B cell (primary cell): Measurements from ENCODE around the gene PLA2G4E. TPM values are rescaled to one million over a fixed set of nuclear protein-coding genes. Genes with fewer than 3 reads are reported as not detected.

Experiments used
- ATAC-seq: fragments of 200-7000 bp; cut with Tn5 transposase; one replicate; pipeline ENCODE4 v1.10.0; 2021; ENCODE audit warnings: low read depth, mild to moderate bottlenecking, moderate number of reproducible peaks, moderate library complexity
- CTCF ChIA-PET: fragments of 350-600 bp; sonication (Branson Sonifier 250); formaldehyde crosslinking; loops from one replicate; lab custom pipeline; 2021; ENCODE audit warnings: antibody characterized with exemption, inconsistent platforms; lab: Charles Lee
- POLR2A ChIA-PET: fragments of 350-600 bp; sonication (Branson Sonifier 250); formaldehyde crosslinking; loops from one replicate; lab custom pipeline; 2021; ENCODE audit warnings: antibody characterized with exemption; lab: Charles Lee
- DNase-seq: peaks from one replicate; pipeline ENCODE4 v3.0.0; 2013
- H2AFZ ChIP-seq: 2 replicates; pipeline ENCODE4 v1.6.1; 2012; ENCODE audit warnings: mild to moderate bottlenecking, low read depth, low read length; ENCODE audit not compliant: insufficient read depth, poor library complexity, severe bottlenecking
- H3K27ac ChIP-seq, 2 donors: 1 replicate in 1 of 2; 2 replicates in 1 of 2; pipeline ENCODE4 v1.5.1; 2012 to 2013; ENCODE audit warnings: low read length in 2 of 2, mild to moderate bottlenecking in 2 of 2, moderate library complexity in 1 of 2
- H3K27me3 ChIP-seq, 4 experiments: fragments of 200-600 bp in 1 of 4; sonication (generic) in 1 of 4; replicated peaks in 1 of 4; 1 replicate in 2 of 4; 2 replicates in 2 of 4; pipeline versions ENCODE4 v1.6.1 to v1.7.0; 2013 to 2016; ENCODE audit warnings: low read length in 3 of 4, mild to moderate bottlenecking in 2 of 4, mixed read lengths in 1 of 4, moderate library complexity in 1 of 4; ENCODE audit not compliant: insufficient read depth in 4 of 4, control insufficient read depth in 3 of 4; ENCODE audit errors: control extremely low read depth in 1 of 4
- H3K36me3 ChIP-seq, 2 experiments: replicated peaks in 1 of 2; 1 replicate in 1 of 2; 2 replicates in 1 of 2; pipeline versions ENCODE4 v1.6.1 to v1.7.1; 2013; ENCODE audit warnings: low read length in 1 of 2; ENCODE audit not compliant: insufficient read depth in 2 of 2, control insufficient read depth in 1 of 2; ENCODE audit errors: control extremely low read depth in 1 of 2, extremely low read depth in 1 of 2
- H3K4me1 ChIP-seq, 2 donors: fragments of 200-600 bp in 1 of 2; sonication (generic) in 1 of 2; 1 replicate in 1 of 2; 2 replicates in 1 of 2; pipeline versions ENCODE4 v1.5.1 to v1.6.1; 2013 to 2017; ENCODE audit warnings: low read length in 2 of 2; ENCODE audit not compliant: control insufficient read depth in 2 of 2, insufficient read depth in 2 of 2
- H3K4me2 ChIP-seq: replicated peaks from 2 replicates; pipeline ENCODE3; 2012; ENCODE audit warnings: mild to moderate bottlenecking, low read depth, low read length; ENCODE audit not compliant: poor library complexity, severe bottlenecking
- H3K4me3 ChIP-seq, 5 experiments: fragments of 200-600 bp in 1 of 5; sonication (generic) in 1 of 5; 1 replicate in 3 of 5; 2 replicates in 2 of 5; pipeline versions ENCODE4 v1.5.1 to v1.7.0; 2011 to 2016; ENCODE audit warnings: low read length in 4 of 5, mild to moderate bottlenecking in 4 of 5, low read depth in 2 of 5, control low read depth in 1 of 5, moderate library complexity in 1 of 5; ENCODE audit not compliant: insufficient read depth in 1 of 5; ENCODE audit errors: control extremely low read depth in 1 of 5, extremely low read depth in 1 of 5
- H3K79me2 ChIP-seq: fragments of 200-600 bp; sonication (generic); one replicate; pipeline ENCODE4 v1.6.0; 2016; ENCODE audit warnings: low read length; ENCODE audit not compliant: control insufficient read depth, insufficient read depth
- H3K9ac ChIP-seq: fragments of 200-600 bp; sonication (generic); 2 replicates; pipeline ENCODE4 v1.6.1; 2017; ENCODE audit warnings: mild to moderate bottlenecking, low read length, moderate library complexity
- H3K9me3 ChIP-seq, 3 donors: one replicate each; pipeline versions ENCODE4 v1.6.1 to v1.7.1; 2013; ENCODE audit warnings: low read length in 2 of 3; ENCODE audit not compliant: control insufficient read depth in 2 of 3, insufficient read depth in 1 of 3; ENCODE audit errors: control extremely low read depth in 1 of 3
- H4K20me1 ChIP-seq: 2 replicates; pipeline ENCODE4 v1.6.0; 2012; ENCODE audit warnings: mild to moderate bottlenecking, low read length; ENCODE audit not compliant: insufficient read depth, control insufficient read depth, poor library complexity, severe bottlenecking
- H3K27ac Mint-ChIP-seq: one replicate; pipeline ENCODE4 v1.8.0; 2021; ENCODE audit warnings: mixed read lengths
- H3K27me3 Mint-ChIP-seq: one replicate; pipeline ENCODE4 v1.8.0; 2021; ENCODE audit warnings: mixed read lengths
- H3K4me1 Mint-ChIP-seq: one replicate; pipeline ENCODE4 v1.8.0; 2021; ENCODE audit warnings: mixed read lengths
- H3K4me3 Mint-ChIP-seq: one replicate; pipeline ENCODE4 v1.8.0; 2021; ENCODE audit warnings: mixed read lengths
- H3K9me3 Mint-ChIP-seq: one replicate; pipeline ENCODE4 v1.8.0; 2022; ENCODE audit warnings: mixed read lengths; ENCODE audit not compliant: insufficient read depth
- CTCF ChIP-seq: fragments of 200-600 bp; IDR thresholded peaks from one replicate; pipeline ENCODE4 v1.8.0; 2022; ENCODE audit warnings: antibody characterized with exemption, mild to moderate bottlenecking
- EZH2 ChIP-seq: IDR thresholded peaks from 2 replicates; pipeline ENCODE4 v1.6.1; 2012; ENCODE audit warnings: borderline replicate concordance, low read depth, mild to moderate bottlenecking, moderate library complexity, low read length; ENCODE audit not compliant: insufficient read depth, poor library complexity, severe bottlenecking
- WGBS: methylation state at CpG from one replicate; pipeline ENCODE4 v1.1.5; 2013; ENCODE audit warnings: missing lambda C conversion rate; ENCODE audit not compliant: insufficient coverage; 5-methylcytosine and 5-hydroxymethylcytosine counted together
- intact Hi-C: fragments of 100-400 bp; cut with micrococcal nuclease; formaldehyde crosslinking; loops from one replicate; pipeline ENCODE4 v1.10.0; 2022
- polyA plus RNA-seq: library from polyadenylated mRNA; depleted of rRNA; stranded (reverse); fragments of >200 nt; gene quantifications from 2 replicates; pipeline ENCODE4 v1.2.3, GENCODE V29; 2012
- total RNA-seq, 2 donors: library from RNA; stranded (reverse); fragments of 120-200 nt in 1 of 2; gene quantifications; 1 replicate in 1 of 2; 2 replicates in 1 of 2; pipeline versions ENCODE4 v1.2.3 to v1.2.4, GENCODE V29; 2013 to 2022

PLA2G4E gene
- total and polyA plus RNA-seq, 2 donors (not counting 1 experiment from before 2014, with no cell fraction given): not detected

- no peaks in the 10 kb centered on the region for H3K9me3 ChIP-seq
- Mint-ChIP-seq H3K4me1 (no peaks in the 10 kb centered on the region), H3K27me3 (no peaks in the 10 kb centered on the region), H3K27ac (no peak overlapping the region), H3K9me3 (no peaks in the 10 kb centered on the region), H3K4me3 (no peak overlapping the region)
- peaks cover 3 to 27% of the 10 kb centered on the region in 2 experiments for H3K36me3 ChIP-seq
- peaks cover 32% of the 10 kb centered on the region for H3K79me2 ChIP-seq
- no peaks in the 10 kb centered on the region for H3K4me1 ChIP-seq
- H4K20me1 ChIP-seq: no peaks in the 10 kb centered on the region
- no peak overlapping the region for H3K4me2 ChIP-seq
- ATAC-seq (no peak), DNase-seq (no peak)
- no peak overlapping the region for H3K4me3 ChIP-seq
- CTCF ChIA-PET: interaction anchor here (1.8 kb wide), 1 partner anchor 41 kb away, joined by 5 read pairs; no protein-coding TSS in a partner anchor
- H3K27ac ChIP-seq: no peak overlapping the region
- POLR2A ChIA-PET: no interaction called here
- WGBS: 96% methylated on average over 3 of the region's 3 CpGs
- H3K27me3 ChIP-seq: no peaks in the 10 kb centered on the region
- H3K9ac ChIP-seq: no peak overlapping the region
- TF ChIP-seq EZH2: no peak
- no peak for TF ChIP-seq CTCF
- H2AFZ ChIP-seq: no peak overlapping the region
- intact Hi-C loops: no loop called here
These were observed 72.4 kb downstream of the PLA2G4E start for GRCh38 chr15:41948490-41948889.

- H3K27ac Mint-ChIP-seq: no peak overlapping the region
- H3K4me1 ChIP-seq: no peaks in the 10 kb centered on the region
- H3K4me3 ChIP-seq: no peak overlapping the region
- intact Hi-C loops: no loop called here
- POLR2A ChIA-PET: no interaction called here
- no peak overlapping the region for H2AFZ ChIP-seq
- H3K9me3 Mint-ChIP-seq: no peaks in the 10 kb centered on the region
- no peak overlapping the region for H3K4me2 ChIP-seq
- WGBS: 100% methylated on average over 1 of the region's 2 CpGs
- no peak overlapping the region for H3K27ac ChIP-seq
- CTCF ChIA-PET: interaction anchor here (1.4 kb wide), 1 partner anchor 10 kb away, joined by 3 read pairs; no protein-coding TSS in a partner anchor
- ATAC-seq (no peak), DNase-seq (no peak)
- H3K36me3 ChIP-seq: peaks cover 7 to 23% of the 10 kb centered on the region in 2 experiments
- H3K27me3 ChIP-seq: no peaks in the 10 kb centered on the region
- no peak overlapping the region for H3K4me3 Mint-ChIP-seq
- H3K4me1 Mint-ChIP-seq: no peaks in the 10 kb centered on the region
- H3K9me3 ChIP-seq: no peaks in the 10 kb centered on the region
- TF ChIP-seq EZH2: no peak
- no peak for TF ChIP-seq CTCF
- no peaks in the 10 kb centered on the region for H3K27me3 Mint-ChIP-seq
- H3K79me2 ChIP-seq: peaks cover 26% of the 10 kb centered on the region
- H4K20me1 ChIP-seq: no peaks in the 10 kb centered on the region
- no peak overlapping the region for H3K9ac ChIP-seq
These were observed 73.9 kb downstream of the PLA2G4E start for GRCh38 chr15:41946970-41947369.
